ENCODE measurements around the gene NR2C2.

- TF ChIP-seq CTCF (IDR thresholded peaks at IDR 0.05) (no peak), EZH2 (IDR thresholded peaks at IDR 0.05; ENCODE audit: borderline replicate concordance, insufficient read depth, low read depth, low read length, poor library complexity, severe bottlenecking) (no peak)
Measured at GRCh38 chr3:15010664-15011063, 63.3 kb downstream of the NR2C2 start.

All from B cell (primary cell).